ENCODE data around the gene GLYR1. TPM values are rescaled to one million over a fixed set of nuclear protein-coding genes. Genes with fewer than 3 reads are reported as not detected.
A peak's percentile ranks its signal among the peaks of the same experiment; 100 is the strongest.

Gene GLYR1
- total RNA-seq, 1 donor from 2014 or later = 66.4 TPM

DNA sequence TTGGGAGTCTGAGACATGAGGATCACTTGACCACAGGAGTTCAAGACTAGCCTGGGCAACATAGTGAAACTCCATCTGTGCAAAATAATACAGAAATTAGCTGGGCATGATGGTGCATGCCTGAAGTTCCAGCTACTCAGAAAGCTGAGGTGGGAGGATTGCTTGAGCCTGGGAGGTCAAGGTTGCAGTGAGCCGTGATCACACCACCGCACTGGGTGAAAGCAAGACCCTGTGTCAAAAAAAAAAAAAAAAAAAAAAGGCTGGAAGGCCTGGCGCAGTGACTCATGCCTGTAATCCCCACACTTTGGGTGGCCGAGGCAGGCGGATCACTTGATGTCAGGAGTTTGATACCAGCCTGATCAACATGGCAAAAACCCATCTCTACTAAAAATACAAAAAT, 8.3 kb upstream of the GLYR1 start:
- FAIRE-seq (no peak), DNase-seq (ENCODE audit: low spot score in 2 of 2) (no peak)

DNA sequence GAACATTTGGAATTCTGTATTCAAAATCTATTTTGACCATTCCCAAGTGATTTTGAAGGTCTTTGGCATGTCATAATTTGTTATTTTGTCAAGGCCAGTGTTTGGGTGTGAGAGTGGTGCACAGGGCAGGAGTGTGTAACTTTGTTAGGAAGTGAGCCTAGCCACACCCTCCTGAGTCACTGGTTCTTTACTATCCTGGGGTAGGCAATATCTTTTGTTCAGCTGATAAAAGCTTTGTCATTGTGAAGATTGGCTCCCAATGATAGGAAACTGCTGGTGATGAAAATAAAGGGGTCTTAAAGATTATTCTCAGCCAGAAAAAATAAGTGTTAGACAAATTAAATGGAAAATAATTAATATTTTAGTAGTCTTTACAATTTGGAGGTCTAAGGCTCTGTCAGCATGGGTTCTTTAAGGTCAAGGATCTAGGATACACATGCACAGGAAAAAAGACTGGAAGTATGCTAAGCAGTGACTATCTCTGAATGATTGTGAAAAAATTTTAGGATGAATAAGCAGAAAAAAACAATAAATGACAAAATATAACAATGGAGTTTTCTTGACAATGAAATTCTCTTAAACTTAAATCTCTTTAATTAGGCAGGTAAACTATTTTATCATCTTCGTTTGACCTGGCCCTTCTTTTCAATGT, 5.3 kb upstream of the GLYR1 start:
- no peak for DNase-seq (ENCODE audit: low spot score in 2 of 2)
- FAIRE-seq = no peak

DNA sequence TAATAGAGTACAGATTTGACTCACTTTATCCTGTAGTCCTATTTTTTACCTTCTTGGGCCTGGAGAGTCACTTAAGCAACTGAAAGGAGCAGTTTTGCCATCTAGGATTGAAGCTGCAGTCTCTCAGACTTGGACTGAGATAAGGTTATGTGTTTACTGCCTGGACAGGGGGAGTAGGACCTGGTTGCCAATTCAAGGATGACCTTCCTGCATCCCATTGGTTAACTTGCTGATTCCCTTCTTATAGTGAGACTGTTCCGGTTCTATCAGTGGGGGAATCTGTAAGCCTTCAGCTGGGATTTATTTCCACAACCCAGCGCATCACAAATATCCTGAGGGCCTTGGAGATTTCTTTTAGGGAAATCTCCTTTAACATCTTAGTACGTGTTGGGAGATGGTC, 3.1 kb upstream of the GLYR1 start:
- FAIRE-seq (no peak), DNase-seq (ENCODE audit: low spot score in 2 of 2) (no peak)

DNA sequence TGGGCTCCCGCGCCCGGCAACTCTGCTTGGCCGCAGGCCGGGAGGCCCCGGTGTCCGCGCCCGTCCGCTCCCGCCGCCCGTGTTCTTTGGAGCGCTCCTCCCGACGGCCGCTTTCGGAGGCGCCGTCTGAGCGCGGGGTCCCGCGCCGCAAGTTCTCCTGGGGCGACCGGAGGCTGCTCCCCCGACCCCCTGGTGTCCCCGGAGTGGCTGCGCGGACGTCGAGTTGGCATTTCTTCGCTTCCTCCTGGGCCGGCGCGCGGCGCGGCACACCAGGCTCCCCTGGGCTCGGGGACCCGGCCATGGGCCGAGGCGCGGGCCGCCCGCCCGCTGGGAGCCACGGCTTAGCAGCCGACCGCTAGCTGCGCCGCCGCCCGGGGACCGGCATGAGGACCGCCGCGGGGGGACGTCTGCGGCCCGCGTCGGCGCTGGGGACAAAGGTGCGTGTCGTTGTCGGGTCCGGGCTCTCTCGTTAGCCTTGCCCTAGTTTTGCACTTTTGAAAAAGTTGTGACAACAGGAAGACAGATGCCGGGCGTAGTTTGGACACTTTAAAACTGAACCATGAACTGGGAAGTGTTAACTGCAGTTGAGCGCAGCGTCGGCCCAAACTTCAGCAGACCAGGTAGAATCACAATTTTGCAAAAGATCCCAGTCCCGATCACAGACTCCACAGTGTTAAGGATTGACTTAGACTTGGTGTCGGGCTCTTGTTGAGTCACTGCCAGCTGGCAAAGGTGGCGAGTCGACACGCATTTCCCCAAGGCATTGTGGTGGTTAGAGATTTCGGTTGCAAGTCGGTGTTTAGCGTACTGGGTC, 893 bp upstream of the GLYR1 start:
- peak in 1 of 2 donors; percentile 42 for DNase-seq (ENCODE audit: low spot score in 2 of 2)
- no peak for FAIRE-seq

DNA sequence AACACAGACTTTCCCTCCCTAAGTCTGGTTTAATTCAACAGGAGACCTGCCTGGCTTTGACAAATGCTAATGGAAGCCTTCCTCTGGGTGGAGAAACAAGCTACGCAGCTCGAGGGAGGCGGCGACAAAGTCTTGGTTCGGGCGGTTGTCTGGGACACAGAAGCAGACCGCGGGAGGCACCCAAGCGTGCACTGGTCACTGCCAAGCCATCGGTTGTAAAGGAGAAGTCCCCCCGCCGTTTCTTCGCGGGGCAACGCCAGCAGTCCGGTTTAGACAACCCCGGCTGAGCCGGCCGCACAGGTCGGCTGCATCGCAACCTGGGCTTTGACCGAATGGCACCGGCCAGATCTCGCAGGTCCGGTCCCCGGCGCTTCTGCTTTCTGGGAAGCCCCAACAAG, 586 bp downstream of the GLYR1 start:
- FAIRE-seq (no peak), DNase-seq (ENCODE audit: low spot score in 2 of 2) (no peak)

DNA sequence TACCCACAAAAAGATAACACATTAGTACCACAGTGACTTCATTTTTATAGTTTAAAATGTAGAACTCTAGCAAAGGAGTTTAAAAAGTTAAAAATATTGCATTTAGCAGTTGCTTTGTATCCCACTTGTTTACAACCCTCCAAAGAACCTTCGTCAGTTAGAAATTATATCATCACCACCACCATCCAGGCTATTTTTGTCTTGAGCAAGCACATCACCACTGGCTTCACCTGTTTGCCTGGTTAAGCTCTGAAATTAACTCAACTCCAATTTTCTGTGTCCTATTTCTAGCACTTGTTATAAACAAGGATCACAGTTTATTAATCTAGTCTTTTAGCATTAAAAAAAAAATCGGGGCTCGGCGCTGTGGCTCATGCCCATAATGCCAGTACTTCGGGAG, 6.1 kb downstream of the GLYR1 start:
- FAIRE-seq (no peak), DNase-seq (ENCODE audit: low spot score in 2 of 2) (no peak)

DNA sequence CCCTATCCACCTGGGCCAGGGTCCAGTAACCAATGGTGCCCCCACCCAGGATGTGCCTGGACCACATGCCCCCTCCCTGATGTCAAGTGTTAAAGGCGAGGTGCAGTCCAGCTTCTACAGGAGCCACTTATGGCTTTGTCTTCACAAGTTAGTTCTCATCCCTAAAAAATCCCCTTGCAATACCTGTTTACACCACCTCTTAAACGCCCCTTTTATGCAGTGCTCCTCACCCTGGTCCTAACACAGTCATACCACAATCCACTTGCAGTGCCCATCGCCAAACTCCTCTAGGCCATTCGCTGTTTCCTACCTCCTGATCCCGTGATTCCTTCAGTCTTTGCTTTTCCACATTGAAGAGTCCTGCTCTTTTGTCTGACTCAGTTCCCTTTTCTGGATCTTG, 7.1 kb downstream of the GLYR1 start:
- FAIRE-seq = no peak
- DNase-seq (ENCODE audit: low spot score in 2 of 2) = no peak

DNA sequence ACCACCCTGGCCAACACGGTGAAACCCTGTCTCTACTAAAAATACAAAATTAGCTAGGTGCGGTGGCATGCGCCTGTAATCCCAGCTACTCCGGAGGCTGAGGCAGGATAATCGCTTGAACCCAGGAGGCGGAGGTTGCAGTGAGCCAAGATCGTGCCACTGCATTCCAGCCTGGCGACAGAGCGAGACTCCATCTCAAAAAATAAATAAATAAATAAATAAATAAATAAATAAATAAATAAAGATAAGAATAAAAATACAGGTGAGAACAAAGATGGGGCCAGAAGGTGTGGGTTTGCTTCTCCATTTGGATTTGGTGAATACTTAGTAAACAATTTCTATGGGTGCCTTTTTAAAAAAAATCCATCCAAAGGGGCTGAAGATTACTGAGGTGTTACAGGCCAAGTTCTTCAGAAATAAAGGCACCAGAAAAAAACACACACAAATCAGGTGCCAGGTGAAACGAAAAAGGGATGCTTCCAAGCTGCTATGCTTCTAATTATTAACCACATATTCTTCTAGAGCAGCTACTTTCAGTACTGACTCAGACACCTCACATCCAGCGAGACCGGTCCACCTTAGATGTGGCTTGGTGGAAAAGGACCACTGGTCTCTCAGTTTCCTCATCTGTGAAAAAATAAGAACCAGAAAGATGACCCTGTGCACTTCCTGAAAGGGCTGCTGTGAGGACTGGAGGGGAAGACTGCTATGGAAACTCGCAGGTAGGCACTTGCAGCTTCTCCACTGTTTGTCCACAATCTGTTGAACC, 9.2 kb downstream of the GLYR1 start:
- no peak for DNase-seq (ENCODE audit: low spot score in 2 of 2)
- FAIRE-seq = no peak

DNA sequence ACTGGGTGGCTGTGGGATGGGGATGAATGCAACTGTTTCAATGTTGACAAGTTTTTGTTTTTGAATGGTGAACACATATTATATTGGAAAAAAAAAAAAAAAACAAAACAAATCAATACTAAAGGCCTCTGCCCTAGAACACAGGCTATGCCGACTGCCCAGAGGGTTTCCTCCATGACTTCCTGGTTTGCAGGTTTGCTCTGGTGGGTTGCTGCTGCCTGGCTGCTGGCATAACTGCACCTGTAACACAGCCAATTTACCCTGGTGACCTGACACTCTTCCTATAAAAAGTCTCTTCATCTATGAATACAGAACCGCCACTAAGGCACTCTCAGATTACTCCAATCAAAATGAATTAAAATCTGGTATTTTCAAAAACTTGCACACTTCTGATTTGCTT, 10.4 kb downstream of the GLYR1 start:
- DNase-seq (ENCODE audit: low spot score in 2 of 2) = no peak
- no peak for FAIRE-seq

DNA sequence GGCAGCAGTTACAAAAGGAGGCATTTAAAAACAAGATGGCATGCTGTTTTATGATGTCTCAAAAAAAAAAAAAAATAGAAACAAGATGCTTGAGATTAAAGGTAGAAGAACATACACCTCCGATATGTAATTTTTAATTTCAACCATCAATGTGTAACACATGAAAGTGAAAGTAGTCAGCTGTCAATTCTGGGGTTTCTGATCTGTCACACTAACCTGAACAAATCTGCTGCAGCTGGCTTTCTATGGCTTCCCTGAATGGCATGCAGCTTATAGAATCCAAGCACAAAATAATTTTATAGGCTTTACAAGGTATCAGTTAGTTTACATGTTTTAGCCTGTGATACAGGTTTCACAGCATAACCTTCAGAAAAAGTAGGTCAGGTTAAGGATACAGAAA, 13.5 kb downstream of the GLYR1 start:
- no peak for FAIRE-seq

DNA sequence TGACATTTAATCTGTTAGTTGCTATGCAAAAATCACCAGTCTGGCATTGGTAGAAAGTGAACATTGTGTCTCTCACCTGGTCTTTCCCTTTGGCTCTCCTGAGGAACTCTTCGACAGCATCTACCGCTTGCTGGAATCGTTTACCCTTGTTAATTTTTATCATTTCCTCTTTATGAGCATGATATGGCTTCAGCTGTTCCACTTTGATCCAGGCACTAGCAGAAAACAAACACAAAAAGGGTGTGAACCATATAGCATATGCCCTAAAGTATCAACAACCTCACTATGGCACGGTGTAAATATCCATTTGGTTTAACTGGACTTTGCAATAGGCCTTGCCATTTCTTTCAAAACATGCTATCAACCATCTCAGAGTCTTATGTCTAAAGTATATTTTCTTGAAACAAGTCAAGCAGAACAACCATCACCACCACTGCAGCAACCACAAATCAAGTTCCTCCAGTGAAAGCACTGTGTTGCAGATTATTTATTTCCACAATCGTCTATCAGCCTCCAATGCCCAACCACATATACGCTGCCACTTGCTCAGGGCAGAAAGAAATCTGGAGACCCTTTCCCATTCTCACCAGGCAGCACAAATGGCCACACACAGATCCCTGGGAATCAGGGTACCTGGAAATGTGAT, 14.3 kb downstream of the GLYR1 start:
- DNase-seq (ENCODE audit: low spot score in 2 of 2) (no peak), FAIRE-seq (no peak)

More for the DNA sequence above, 13.5 kb downstream of the GLYR1 start:
- DNase-seq (ENCODE audit: low spot score in 2 of 2) = no peak

DNA sequence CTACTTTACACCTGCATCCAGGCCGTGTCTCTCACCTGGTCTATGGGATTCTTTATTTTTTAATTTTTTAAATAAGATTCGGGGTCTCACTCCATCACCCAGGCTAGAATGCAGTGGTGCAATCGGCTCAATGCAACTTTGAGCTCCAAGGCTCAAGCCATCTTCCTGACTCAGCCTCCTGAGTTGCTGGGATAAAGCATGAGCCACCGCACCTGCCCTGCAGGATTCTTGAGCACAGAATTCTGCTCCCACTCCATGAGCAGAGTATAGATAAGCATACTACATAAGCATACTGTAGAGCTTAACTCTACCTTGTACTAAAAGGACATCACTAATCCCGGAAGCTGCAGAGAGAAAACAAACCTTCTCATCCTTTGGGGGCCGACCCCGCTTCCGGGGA, 15.5 kb downstream of the GLYR1 start:
- no peak for FAIRE-seq
- no peak for DNase-seq (ENCODE audit: low spot score in 2 of 2)

DNA sequence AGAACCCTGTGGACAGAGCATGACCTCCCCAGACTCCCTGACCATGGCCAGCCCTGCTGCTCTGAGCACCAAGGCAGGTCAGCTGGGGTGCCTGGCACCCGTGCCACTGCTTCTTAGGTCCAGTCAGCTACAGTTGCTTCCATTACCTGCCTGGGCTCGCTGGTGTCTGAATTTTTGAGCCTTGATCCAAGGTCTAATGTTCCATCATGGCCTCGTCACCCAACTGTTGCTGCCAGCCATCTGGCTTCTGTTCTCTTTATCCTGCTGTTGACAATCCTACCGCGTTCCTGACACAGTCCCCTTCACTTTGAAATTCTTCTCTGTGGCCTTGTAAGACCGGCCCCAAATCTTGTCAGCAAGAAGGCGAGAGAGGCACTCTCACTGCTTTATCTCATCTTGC, 16.7 kb downstream of the GLYR1 start:
- FAIRE-seq (no peak), DNase-seq (ENCODE audit: low spot score in 2 of 2) (no peak)

DNA sequence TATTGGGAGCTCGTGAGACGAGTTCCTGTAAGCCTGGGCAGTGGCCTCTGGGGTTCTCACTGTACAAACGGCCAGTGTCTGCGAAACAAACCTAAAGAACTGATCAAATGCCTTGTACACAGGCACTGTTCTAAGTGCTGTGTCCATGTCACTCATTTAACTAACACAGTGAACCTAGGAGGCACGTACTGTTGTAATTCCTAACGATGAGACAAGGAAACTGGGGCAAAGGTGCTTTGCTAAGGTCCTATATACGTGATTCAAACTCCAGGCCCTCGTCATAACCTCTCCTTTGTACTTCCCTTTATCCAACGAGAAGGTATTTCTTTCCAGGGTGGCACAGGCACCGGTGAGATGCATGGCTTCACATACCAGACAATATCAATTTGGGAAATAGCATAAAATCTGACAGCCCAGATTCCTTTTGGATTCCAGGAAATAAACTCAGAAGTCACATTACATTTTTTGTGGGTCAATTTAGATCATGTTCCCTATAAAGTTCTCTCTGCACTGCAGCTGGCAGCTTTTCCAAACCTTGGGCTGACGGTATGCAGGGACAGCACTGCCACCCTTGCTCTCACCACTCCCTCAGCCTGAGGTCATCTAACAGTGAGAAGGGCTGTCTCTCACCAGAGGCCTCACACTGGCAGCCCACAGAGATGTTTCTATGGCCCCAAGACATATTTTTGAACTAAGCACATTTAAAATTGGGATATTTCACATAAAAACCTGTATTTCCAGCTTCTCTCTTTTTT, 18.3 kb downstream of the GLYR1 start:
- no peak for FAIRE-seq
- DNase-seq (ENCODE audit: low spot score in 2 of 2) = no peak

DNA sequence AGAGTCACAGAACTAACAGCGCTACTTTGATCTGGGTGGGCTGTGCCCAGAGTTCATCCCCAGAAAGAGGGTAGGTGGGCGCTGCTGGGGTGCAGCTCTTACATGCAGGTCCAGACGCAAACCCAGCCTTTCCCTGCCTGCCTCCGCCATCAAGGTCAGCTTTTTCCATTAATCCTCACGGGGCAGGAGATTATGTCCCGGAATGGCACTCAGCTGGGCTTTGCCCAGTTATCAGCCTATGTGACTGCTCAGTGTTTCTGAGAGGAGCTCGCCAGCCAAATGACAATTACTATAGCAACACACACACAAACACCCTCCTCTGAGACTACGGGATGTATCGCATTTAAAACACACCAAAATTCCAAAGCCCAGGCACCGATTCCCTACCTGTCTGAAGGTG, 20.1 kb downstream of the GLYR1 start:
- FAIRE-seq (no peak), DNase-seq (ENCODE audit: low spot score in 2 of 2) (no peak)

DNA sequence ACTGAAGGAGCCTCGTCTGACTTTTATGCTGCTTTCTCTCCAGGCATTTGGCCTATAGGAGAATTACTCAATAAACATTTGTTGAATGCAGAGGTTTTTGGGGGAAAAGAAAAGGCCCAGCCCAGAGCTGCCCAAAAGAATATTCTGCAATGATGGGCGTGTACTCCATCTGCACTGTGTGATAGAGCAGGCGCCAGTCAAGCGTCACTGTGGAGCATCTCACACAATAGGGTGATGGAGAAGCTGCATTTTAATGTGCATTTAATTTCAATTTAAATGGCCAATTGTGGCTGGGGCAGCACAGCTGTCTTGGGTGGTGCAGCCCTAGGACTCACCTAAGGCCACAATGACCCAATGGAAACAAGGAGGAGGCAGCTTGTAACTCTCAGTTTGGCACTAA, 20.6 kb downstream of the GLYR1 start:
- no peak for FAIRE-seq
- DNase-seq (ENCODE audit: low spot score in 2 of 2) = no peak

DNA sequence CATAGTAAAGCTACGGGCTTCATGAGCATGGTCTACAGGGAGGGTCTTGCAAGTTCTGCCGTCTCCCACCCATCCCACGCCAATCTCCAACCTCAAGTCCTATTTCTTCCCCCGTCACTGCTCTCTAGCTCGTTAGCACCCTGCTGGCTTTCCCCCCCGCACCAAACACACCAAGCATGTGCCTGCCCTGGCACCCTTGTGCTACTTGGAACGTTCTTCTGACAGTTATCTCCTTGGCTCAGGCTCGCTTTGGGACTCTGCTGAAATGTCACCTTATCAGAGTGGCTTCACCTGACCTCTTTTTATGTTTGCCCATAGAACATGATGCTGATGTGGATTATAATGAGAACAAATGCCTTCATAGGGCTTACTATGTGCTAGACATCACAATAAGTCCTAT, 21.9 kb downstream of the GLYR1 start:
- FAIRE-seq = no peak
- no peak for DNase-seq (ENCODE audit: low spot score in 2 of 2)

DNA sequence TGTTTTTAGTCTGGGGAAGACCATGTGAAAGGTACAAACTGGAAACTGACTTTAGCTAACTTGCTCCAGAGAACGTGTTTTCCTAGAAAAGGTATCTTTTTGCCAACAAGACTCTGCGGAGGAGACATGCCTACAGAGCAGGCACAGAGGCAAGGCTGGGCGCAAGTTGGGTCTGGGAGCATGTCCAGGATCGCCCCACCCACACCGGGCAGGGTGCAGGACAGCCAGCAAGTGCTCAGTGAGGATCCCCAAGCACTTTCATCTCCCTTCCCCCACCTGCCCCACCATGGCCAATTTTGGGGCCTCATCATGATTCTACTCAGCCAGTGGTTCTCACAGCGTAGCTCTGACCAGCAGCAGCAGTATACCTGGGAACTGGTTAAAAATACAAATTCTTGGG, 26.4 kb downstream of the GLYR1 start:
- FAIRE-seq (no peak), DNase-seq (ENCODE audit: low spot score in 2 of 2) (no peak)

DNA sequence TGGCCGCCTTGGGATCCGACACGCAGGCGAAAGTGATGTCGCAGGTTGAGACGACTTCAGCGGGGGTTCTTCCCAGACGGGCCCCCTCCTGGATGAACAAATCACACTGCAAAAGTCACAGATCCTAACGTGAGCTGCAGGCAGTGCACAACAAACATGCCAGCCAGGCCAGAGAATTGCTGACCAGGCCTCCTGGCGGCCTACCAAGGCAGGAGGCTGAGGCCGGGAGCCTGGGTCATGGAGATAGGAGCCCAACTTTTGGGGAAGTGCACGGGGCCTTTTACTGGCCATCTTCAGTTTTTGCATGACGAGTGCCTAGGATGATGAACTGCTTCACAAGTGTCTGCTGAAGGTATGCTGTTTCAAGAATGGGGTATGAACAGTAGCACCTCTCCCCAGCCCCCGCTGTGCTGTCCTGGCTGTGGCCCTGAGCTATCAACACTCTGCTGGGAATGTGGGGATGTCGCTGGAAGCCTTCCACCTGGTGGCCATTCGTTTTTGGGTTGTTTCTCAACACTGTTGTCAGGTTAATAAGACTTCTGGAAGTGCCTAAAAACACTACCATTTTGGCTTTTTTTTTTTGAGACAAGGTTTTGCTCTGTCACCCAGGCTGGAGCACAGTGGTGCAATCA, 32.4 kb downstream of the GLYR1 start:
- no peak for FAIRE-seq

DNA sequence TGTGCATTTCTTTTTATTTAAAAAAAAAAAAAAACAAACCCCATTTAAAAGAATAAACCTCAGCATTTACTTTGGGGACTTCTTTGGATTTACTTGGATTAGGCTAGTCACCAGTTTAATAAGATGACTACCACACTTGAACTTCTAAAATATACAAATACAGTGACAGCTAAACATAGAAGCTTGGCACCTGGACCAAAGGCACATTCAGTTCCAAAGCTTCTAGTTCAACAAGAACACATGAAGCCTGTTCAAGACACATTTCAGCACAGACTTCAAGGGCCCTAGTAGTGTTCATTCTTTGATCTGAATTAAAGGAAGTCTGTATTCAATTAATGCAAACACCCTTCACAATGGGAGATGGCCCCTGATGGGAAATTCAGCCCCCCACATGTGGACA, 33.0 kb downstream of the GLYR1 start:
- DNase-seq (ENCODE audit: low spot score in 2 of 2) = no peak
- FAIRE-seq = no peak

More for the DNA sequence above, 32.4 kb downstream of the GLYR1 start:
- no peak for DNase-seq (ENCODE audit: low spot score in 2 of 2)
